B cell (primary cell): ENCODE data around the gene CRACR2A. TPM values are rescaled to one million over a fixed set of nuclear protein-coding genes. Genes with fewer than 3 reads are reported as not detected.

Experiments used
- ATAC-seq: fragments of 200-7000 bp; cut with Tn5 transposase; one replicate; pipeline ENCODE4 v1.10.0; 2021; ENCODE audit warnings: low read depth, mild to moderate bottlenecking, moderate number of reproducible peaks, moderate library complexity
- CTCF ChIA-PET: fragments of 350-600 bp; sonication (Branson Sonifier 250); formaldehyde crosslinking; loops from one replicate; lab custom pipeline; 2021; ENCODE audit warnings: antibody characterized with exemption, inconsistent platforms; lab: Charles Lee
- POLR2A ChIA-PET: fragments of 350-600 bp; sonication (Branson Sonifier 250); formaldehyde crosslinking; loops from one replicate; lab custom pipeline; 2021; ENCODE audit warnings: antibody characterized with exemption; lab: Charles Lee
- DNase-seq: peaks from one replicate; pipeline ENCODE4 v3.0.0; 2013
- H2AFZ ChIP-seq: 2 replicates; pipeline ENCODE4 v1.6.1; 2012; ENCODE audit warnings: mild to moderate bottlenecking, low read depth, low read length; ENCODE audit not compliant: insufficient read depth, poor library complexity, severe bottlenecking
- H3K27ac ChIP-seq, 2 donors: 1 replicate in 1 of 2; 2 replicates in 1 of 2; pipeline ENCODE4 v1.5.1; 2012 to 2013; ENCODE audit warnings: low read length in 2 of 2, mild to moderate bottlenecking in 2 of 2, moderate library complexity in 1 of 2
- H3K27me3 ChIP-seq, 4 experiments: fragments of 200-600 bp in 1 of 4; sonication (generic) in 1 of 4; replicated peaks in 1 of 4; 1 replicate in 2 of 4; 2 replicates in 2 of 4; pipeline versions ENCODE4 v1.6.1 to v1.7.0; 2013 to 2016; ENCODE audit warnings: low read length in 3 of 4, mild to moderate bottlenecking in 2 of 4, mixed read lengths in 1 of 4, moderate library complexity in 1 of 4; ENCODE audit not compliant: insufficient read depth in 4 of 4, control insufficient read depth in 3 of 4; ENCODE audit errors: control extremely low read depth in 1 of 4
- H3K36me3 ChIP-seq, 2 experiments: replicated peaks in 1 of 2; 1 replicate in 1 of 2; 2 replicates in 1 of 2; pipeline versions ENCODE4 v1.6.1 to v1.7.1; 2013; ENCODE audit warnings: low read length in 1 of 2; ENCODE audit not compliant: insufficient read depth in 2 of 2, control insufficient read depth in 1 of 2; ENCODE audit errors: control extremely low read depth in 1 of 2, extremely low read depth in 1 of 2
- H3K4me1 ChIP-seq, 2 donors: fragments of 200-600 bp in 1 of 2; sonication (generic) in 1 of 2; 1 replicate in 1 of 2; 2 replicates in 1 of 2; pipeline versions ENCODE4 v1.5.1 to v1.6.1; 2013 to 2017; ENCODE audit warnings: low read length in 2 of 2; ENCODE audit not compliant: control insufficient read depth in 2 of 2, insufficient read depth in 2 of 2
- H3K4me2 ChIP-seq: replicated peaks from 2 replicates; pipeline ENCODE3; 2012; ENCODE audit warnings: mild to moderate bottlenecking, low read depth, low read length; ENCODE audit not compliant: poor library complexity, severe bottlenecking
- H3K4me3 ChIP-seq, 5 experiments: fragments of 200-600 bp in 1 of 5; sonication (generic) in 1 of 5; 1 replicate in 3 of 5; 2 replicates in 2 of 5; pipeline versions ENCODE4 v1.5.1 to v1.7.0; 2011 to 2016; ENCODE audit warnings: low read length in 4 of 5, mild to moderate bottlenecking in 4 of 5, low read depth in 2 of 5, control low read depth in 1 of 5, moderate library complexity in 1 of 5; ENCODE audit not compliant: insufficient read depth in 1 of 5; ENCODE audit errors: control extremely low read depth in 1 of 5, extremely low read depth in 1 of 5
- H3K79me2 ChIP-seq: fragments of 200-600 bp; sonication (generic); one replicate; pipeline ENCODE4 v1.6.0; 2016; ENCODE audit warnings: low read length; ENCODE audit not compliant: control insufficient read depth, insufficient read depth
- H3K9ac ChIP-seq: fragments of 200-600 bp; sonication (generic); 2 replicates; pipeline ENCODE4 v1.6.1; 2017; ENCODE audit warnings: mild to moderate bottlenecking, low read length, moderate library complexity
- H3K9me3 ChIP-seq, 3 donors: one replicate each; pipeline versions ENCODE4 v1.6.1 to v1.7.1; 2013; ENCODE audit warnings: low read length in 2 of 3; ENCODE audit not compliant: control insufficient read depth in 2 of 3, insufficient read depth in 1 of 3; ENCODE audit errors: control extremely low read depth in 1 of 3
- H4K20me1 ChIP-seq: 2 replicates; pipeline ENCODE4 v1.6.0; 2012; ENCODE audit warnings: mild to moderate bottlenecking, low read length; ENCODE audit not compliant: insufficient read depth, control insufficient read depth, poor library complexity, severe bottlenecking
- H3K27ac Mint-ChIP-seq: one replicate; pipeline ENCODE4 v1.8.0; 2021; ENCODE audit warnings: mixed read lengths
- H3K27me3 Mint-ChIP-seq: one replicate; pipeline ENCODE4 v1.8.0; 2021; ENCODE audit warnings: mixed read lengths
- H3K4me1 Mint-ChIP-seq: one replicate; pipeline ENCODE4 v1.8.0; 2021; ENCODE audit warnings: mixed read lengths
- H3K4me3 Mint-ChIP-seq: one replicate; pipeline ENCODE4 v1.8.0; 2021; ENCODE audit warnings: mixed read lengths
- H3K9me3 Mint-ChIP-seq: one replicate; pipeline ENCODE4 v1.8.0; 2022; ENCODE audit warnings: mixed read lengths; ENCODE audit not compliant: insufficient read depth
- CTCF ChIP-seq: fragments of 200-600 bp; IDR thresholded peaks from one replicate; pipeline ENCODE4 v1.8.0; 2022; ENCODE audit warnings: antibody characterized with exemption, mild to moderate bottlenecking
- EZH2 ChIP-seq: IDR thresholded peaks from 2 replicates; pipeline ENCODE4 v1.6.1; 2012; ENCODE audit warnings: borderline replicate concordance, low read depth, mild to moderate bottlenecking, moderate library complexity, low read length; ENCODE audit not compliant: insufficient read depth, poor library complexity, severe bottlenecking
- WGBS: methylation state at CpG from one replicate; pipeline ENCODE4 v1.1.5; 2013; ENCODE audit warnings: missing lambda C conversion rate; ENCODE audit not compliant: insufficient coverage; 5-methylcytosine and 5-hydroxymethylcytosine counted together
- intact Hi-C: fragments of 100-400 bp; cut with micrococcal nuclease; formaldehyde crosslinking; loops from one replicate; pipeline ENCODE4 v1.10.0; 2022
- polyA plus RNA-seq: library from polyadenylated mRNA; depleted of rRNA; stranded (reverse); fragments of >200 nt; gene quantifications from 2 replicates; pipeline ENCODE4 v1.2.3, GENCODE V29; 2012
- total RNA-seq, 2 donors: library from RNA; stranded (reverse); fragments of 120-200 nt in 1 of 2; gene quantifications; 1 replicate in 1 of 2; 2 replicates in 1 of 2; pipeline versions ENCODE4 v1.2.3 to v1.2.4, GENCODE V29; 2013 to 2022

CRACR2A gene
- total and polyA plus RNA-seq, 2 donors (not counting 1 experiment from before 2014, with no cell fraction given) = 15.2 to 26.1 TPM

GRCh38 chr12:3589745-3590144 lies 163.2 kb downstream of the CRACR2A start:
- H3K27ac Mint-ChIP-seq = no peak overlapping the region
- TF ChIP-seq CTCF (no peak), EZH2 (no peak)
- peaks cover 29% of the 10 kb centered on the region for H3K27me3 Mint-ChIP-seq
- Histone ChIP-seq H3K4me2 (no peak overlapping the region), H3K36me3 (no peaks in the 10 kb centered on the region), H3K9me3 (no peaks in the 10 kb centered on the region), H3K79me2 (no peaks in the 10 kb centered on the region), H3K4me1 (no peaks in the 10 kb centered on the region), H4K20me1 (no peaks in the 10 kb centered on the region), H3K9ac (no peak overlapping the region), H2AFZ (no peak overlapping the region), H3K27me3 (peaks cover 0 to 3% (median 0%) of the 10 kb centered on the region in 4 experiments), H3K27ac (no peak overlapping the region), H3K4me3 (no peak overlapping the region)
- no peaks in the 10 kb centered on the region for H3K4me1 Mint-ChIP-seq
- DNase-seq (no peak), ATAC-seq (no peak)
- WGBS = 67% methylated on average over 1 of the region's 3 CpGs
- POLR2A ChIA-PET = no interaction called here
- no peak overlapping the region for H3K4me3 Mint-ChIP-seq
- CTCF ChIA-PET = no interaction called here
- intact Hi-C loops = no loop called here
- no peaks in the 10 kb centered on the region for H3K9me3 Mint-ChIP-seq

DNA sequence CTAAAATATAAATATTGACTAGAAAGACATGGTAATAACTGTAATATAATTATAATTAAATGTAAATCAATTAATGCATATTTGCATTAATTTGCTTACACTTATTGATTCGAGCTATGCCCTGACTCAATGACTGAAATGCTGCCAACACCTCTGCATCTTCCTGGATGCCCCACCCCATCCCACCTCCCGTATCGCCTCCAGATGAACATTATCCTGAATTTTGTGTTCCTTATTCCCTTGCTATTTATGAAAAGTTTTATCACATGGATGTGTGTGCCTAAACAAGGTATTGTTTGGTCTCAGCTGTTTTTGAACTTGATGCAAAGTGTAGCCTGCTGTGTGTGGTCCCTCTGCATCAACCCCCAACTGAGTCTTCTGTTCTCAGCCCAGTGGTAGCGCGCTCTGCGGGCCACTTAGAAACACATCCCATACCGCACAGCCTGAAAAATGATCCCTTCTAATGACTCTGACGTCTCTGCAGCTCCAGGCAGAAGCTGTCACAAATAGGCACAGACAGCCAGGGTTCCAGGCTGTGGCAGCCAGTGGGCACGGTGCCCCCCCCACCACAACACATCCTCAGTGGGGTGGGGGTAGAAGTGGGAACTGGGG lies 165.4 kb downstream of the CRACR2A start:
- H3K4me1 ChIP-seq = no peaks in the 10 kb centered on the region
- no peak for TF ChIP-seq EZH2
- no peak for TF ChIP-seq CTCF
- H3K9ac ChIP-seq = no peak overlapping the region
- no peak for ATAC-seq
- intact Hi-C loops = no loop called here
- ChIA-PET POLR2A (no interaction called here), CTCF (no interaction called here)
- 96% methylated on average over 4 of the region's 9 CpGs for WGBS
- H3K79me2 ChIP-seq = no peaks in the 10 kb centered on the region
- H3K36me3 ChIP-seq = no peaks in the 10 kb centered on the region
- peaks cover 0 to 8% (median 0%) of the 10 kb centered on the region in 3 donors for H3K9me3 ChIP-seq
- no peak overlapping the region for H3K4me3 ChIP-seq
- H2AFZ ChIP-seq = no peak overlapping the region
- Mint-ChIP-seq H3K4me3 (no peak overlapping the region), H3K4me1 (no peaks in the 10 kb centered on the region), H3K9me3 (peaks cover 2% of the 10 kb centered on the region), H3K27ac (no peak overlapping the region), H3K27me3 (peaks cover 29% of the 10 kb centered on the region)
- no peak overlapping the region for H3K27ac ChIP-seq
- DNase-seq = no peak
- no peak overlapping the region for H3K4me2 ChIP-seq
- H3K27me3 ChIP-seq = peaks cover 0 to 3% (median 0%) of the 10 kb centered on the region in 4 experiments
- H4K20me1 ChIP-seq = no peaks in the 10 kb centered on the region
